GM23338 (cell line): ENCODE results near the gene THADA. TPM values are rescaled to one million over a fixed set of nuclear protein-coding genes. Genes with fewer than 3 reads are reported as not detected.

Source experiments
- ATAC-seq: fragments of 200-7000 bp; cut with Tn5 transposase; 3 replicates; pipeline ENCODE4 v1.9.1; 2020
- DNase-seq: peaks from one replicate; pipeline ENCODE4 v3.0.0-alpha.2; 2015; ENCODE audit warnings: low spot score
- H2AFZ ChIP-seq: fragments of 200-600 bp; sonication (generic); 2 replicates; pipeline ENCODE4 v1.8.0; 2016; ENCODE audit warnings: antibody characterized with exemption, mild to moderate bottlenecking, moderate library complexity
- H3F3A ChIP-seq: fragments of 200-600 bp; sonication (generic); replicated peaks from 2 replicates; pipeline ENCODE4 v1.8.0; 2017; ENCODE audit warnings: antibody characterized with exemption, mixed run types, low read depth
- H3K27ac ChIP-seq: fragments of 200-600 bp; sonication (generic); 2 replicates; pipeline ENCODE4 v1.6.1; 2016; ENCODE audit warnings: low read depth
- H3K27me3 ChIP-seq: fragments of 200-600 bp; sonication (generic); 2 replicates; pipeline ENCODE4 v1.8.0; 2016; ENCODE audit warnings: mild to moderate bottlenecking, mixed run types, moderate library complexity; ENCODE audit not compliant: insufficient read depth
- H3K36me3 ChIP-seq: fragments of 200-600 bp; sonication (generic); 2 replicates; pipeline ENCODE4 v1.8.0; 2016; ENCODE audit warnings: mild to moderate bottlenecking; ENCODE audit not compliant: insufficient read depth
- H3K4me1 ChIP-seq: fragments of 200-600 bp; sonication (generic); 2 replicates; pipeline ENCODE4 v1.8.0; 2016; ENCODE audit warnings: mild to moderate bottlenecking, moderate library complexity; ENCODE audit not compliant: insufficient read depth
- H3K4me2 ChIP-seq: fragments of 200-600 bp; sonication (generic); 2 replicates; pipeline ENCODE4 v1.7.1; 2017; ENCODE audit warnings: mixed run types
- H3K4me3 ChIP-seq: fragments of 200-600 bp; sonication (generic); 2 replicates; pipeline ENCODE4 v1.6.1; 2016; ENCODE audit warnings: mixed run types
- H3K79me2 ChIP-seq: fragments of 200-600 bp; sonication (generic); replicated peaks from 2 replicates; pipeline ENCODE4 v1.8.0; 2017; ENCODE audit warnings: mild to moderate bottlenecking; ENCODE audit not compliant: insufficient read depth
- H3K9me2 ChIP-seq: fragments of 200-600 bp; sonication (generic); 2 replicates; pipeline ENCODE4 v1.8.0; 2017; ENCODE audit not compliant: insufficient read depth
- H4K20me1 ChIP-seq: fragments of 200-600 bp; sonication (generic); replicated peaks from 2 replicates; pipeline ENCODE4 v1.8.0; 2017; ENCODE audit warnings: mild to moderate bottlenecking; ENCODE audit not compliant: insufficient read depth
- H3K27ac Mint-ChIP-seq: 2 replicates; pipeline ENCODE4 v1.8.0; 2020; ENCODE audit warnings: inconsistent platforms, mild to moderate bottlenecking, moderate library complexity, mixed read lengths
- H3K27me3 Mint-ChIP-seq: 3 replicates; pipeline ENCODE4 v1.8.0; 2022; ENCODE audit warnings: low read depth, mild to moderate bottlenecking, moderate library complexity, mixed read lengths, inconsistent platforms; ENCODE audit not compliant: insufficient read depth, poor library complexity
- H3K36me3 Mint-ChIP-seq: 3 replicates; pipeline ENCODE4 v1.8.0; 2021; ENCODE audit warnings: low read depth, mild to moderate bottlenecking, inconsistent platforms, moderate library complexity, mixed read lengths
- H3K4me1 Mint-ChIP-seq: 3 replicates; pipeline ENCODE4 v1.8.0; 2020; ENCODE audit warnings: mild to moderate bottlenecking, inconsistent platforms, mixed read lengths
- H3K4me3 Mint-ChIP-seq: 3 replicates; pipeline ENCODE4 v1.8.0; 2021; ENCODE audit warnings: moderate library complexity, mild to moderate bottlenecking, inconsistent platforms, mixed read lengths
- H3K9me3 Mint-ChIP-seq: 3 replicates; pipeline ENCODE4 v1.8.0; 2020; ENCODE audit warnings: moderate library complexity, mild to moderate bottlenecking, inconsistent platforms, mixed read lengths
- CREB1 ChIP-seq: fragments of 250-450 bp; sonication (Bioruptor Pico); IDR thresholded peaks from 2 replicates; pipeline ENCODE4 v1.5.0; 2020; ENCODE audit warnings: low read depth, mild to moderate bottlenecking, moderate library complexity
- CTCF ChIP-seq, 2 experiments: fragments of 200-600 bp in 1 of 2; sonication (generic) in 1 of 2; conservative IDR thresholded peaks; 2 replicates each; pipeline versions ENCODE4 v1.5.1 to v1.6.1; 2016 to 2017; ENCODE audit warnings: antibody characterized with exemption in 2 of 2, low read depth in 2 of 2, mild to moderate bottlenecking in 2 of 2, moderate library complexity in 1 of 2
- ETS1 ChIP-seq: IDR thresholded peaks from 2 replicates; pipeline ENCODE4 v1.6.1; 2016; ENCODE audit warnings: antibody characterized with exemption
- EZH2 ChIP-seq: fragments of 200-600 bp; sonication (generic); IDR thresholded peaks from one replicate; pipeline ENCODE4 v1.8.0; 2017; ENCODE audit warnings: antibody characterized with exemption, mild to moderate bottlenecking, low read depth; ENCODE audit not compliant: unreplicated experiment
- EZH2phosphoT487 ChIP-seq: fragments of 200-600 bp; sonication (generic); IDR thresholded peaks from one replicate; pipeline ENCODE4 v1.8.1; 2018; ENCODE audit warnings: antibody characterized with exemption; ENCODE audit not compliant: unreplicated experiment
- JUNB ChIP-seq: IDR thresholded peaks from one replicate; pipeline ENCODE4 v1.6.1; 2016; ENCODE audit warnings: antibody characterized with exemption; ENCODE audit not compliant: unreplicated experiment
- NANOG ChIP-seq: IDR thresholded peaks from 2 replicates; pipeline ENCODE4 v1.6.1; 2016; ENCODE audit warnings: antibody characterized with exemption, borderline replicate concordance
- POLR2AphosphoS5 ChIP-seq: IDR thresholded peaks from 2 replicates; pipeline ENCODE4 v1.6.1; 2016; ENCODE audit warnings: antibody characterized with exemption, low read depth
- REST ChIP-seq: IDR thresholded peaks from one replicate; pipeline ENCODE4 v1.6.1; 2018; ENCODE audit warnings: antibody characterized with exemption; ENCODE audit not compliant: unreplicated experiment
- STAT1 ChIP-seq: IDR thresholded peaks from one replicate; pipeline ENCODE4 v1.6.1; 2016; ENCODE audit warnings: antibody characterized with exemption; ENCODE audit not compliant: unreplicated experiment
- ZNF114 ChIP-seq: fragments of 250-450 bp; sonication (Bioruptor Pico); IDR thresholded peaks from 2 replicates; pipeline ENCODE4 v1.5.0; 2020; ENCODE audit warnings: mild to moderate bottlenecking, moderate library complexity
- ZNF331 ChIP-seq: fragments of 250-450 bp; sonication (Bioruptor Pico); IDR thresholded peaks from 2 replicates; pipeline ENCODE4 v1.5.0; 2020; ENCODE audit warnings: low read depth, mild to moderate bottlenecking, moderate library complexity
- ZNF462 ChIP-seq: fragments of 250-450 bp; sonication (Bioruptor Pico); IDR thresholded peaks from 2 replicates; pipeline ENCODE4 v1.5.0; 2020; ENCODE audit warnings: mild to moderate bottlenecking, moderate library complexity
- polyA plus RNA-seq: library from polyadenylated mRNA; unstranded; fragments of >200 nt; fragmentation: Nextera tagmentation; extraction: Ambion mirVana; gene quantifications from 2 replicates; pipeline ENCODE4 v1.2.1, GENCODE V29; 2016
- total RNA-seq: library from RNA; depleted of rRNA; stranded (reverse); fragments of >200 nt; shearing (Covaris generic); gene quantifications from 2 replicates; pipeline ENCODE4 v1.2.3, GENCODE V29; 2014

The THADA gene
- total and polyA plus RNA-seq, 2 experiments from 2014 or later, result 17.0 to 30.7 TPM

GRCh38 chr2:43206602-43207001 lies 389.2 kb downstream of the THADA start:
- H4K20me1 ChIP-seq, result no peaks in the 10 kb centered on the region
- Mint-ChIP-seq H3K27me3 (peaks cover 18% of the 10 kb centered on the region), H3K36me3 (no peaks in the 10 kb centered on the region), H3K4me3 (no peak overlapping the region), H3K4me1 (peaks cover 19% of the 10 kb centered on the region), H3K27ac (no peak overlapping the region; the same call in 1 of the 2 replicates), H3K9me3 (no peaks in the 10 kb centered on the region)
- no peaks in the 10 kb centered on the region for H3K36me3 ChIP-seq
- no peak overlapping the region for H2AFZ ChIP-seq
- no peak for ATAC-seq
- H3K27ac ChIP-seq, result no peak overlapping the region
- DNase-seq, result no peak
- no peaks in the 10 kb centered on the region for H3K27me3 ChIP-seq
- H3F3A ChIP-seq, result no peaks in the 10 kb centered on the region
- TF ChIP-seq STAT1 (no peak), REST (no peak), EZH2phosphoT487 (no peak), ZNF462 (CRISPR knock-in tag) (no peak), NANOG (no peak), ETS1 (no peak), JUNB (no peak), POLR2AphosphoS5 (no peak), CREB1 (no peak), ZNF331 (CRISPR knock-in tag) (no peak), EZH2 (no peak), ZNF114 (no peak), CTCF (conservative IDR thresholded peaks at IDR 0.05; ENCODE audit: low read depth in 2 of 2) (no peak)
- no peak overlapping the region for H3K4me3 ChIP-seq
- no peaks in the 10 kb centered on the region for H3K9me2 ChIP-seq
- no peak overlapping the region for H3K4me2 ChIP-seq
- peaks cover 7% of the 10 kb centered on the region; the same call in 1 of the 2 replicates for H3K4me1 ChIP-seq
- no peaks in the 10 kb centered on the region for H3K79me2 ChIP-seq
